Naive thymus-derived CD4-positive, alpha-beta T cell (primary cell): ENCODE data around the gene LAYN. TPM values are rescaled to one million over a fixed set of nuclear protein-coding genes. Genes with fewer than 3 reads are reported as not detected.

Source experiments
- ATAC-seq: fragments of 150-1000 bp; cut with Tn5 transposase; 2 replicates; pipeline ENCODE4 v1.10.0; 2021; ENCODE audit warnings: mild to moderate bottlenecking, moderate library complexity
- CTCF ChIA-PET: fragments of 350-600 bp; sonication (Branson Sonifier 250); formaldehyde crosslinking; loops from one replicate; lab custom pipeline; 2021; ENCODE audit warnings: antibody characterized with exemption; lab: Charles Lee
- POLR2A ChIA-PET: fragments of 350-600 bp; sonication (Branson Sonifier 250); formaldehyde crosslinking; loops from one replicate; lab custom pipeline; 2021; ENCODE audit warnings: antibody characterized with exemption, inconsistent platforms; lab: Charles Lee
- DNase-seq, 9 donors: peaks; one replicate each; pipeline versions ENCODE4 v3.0.0 to v3.0.0-alpha.2; 2020 to 2022; ENCODE audit warnings: mixed read lengths in 1 of 9
- H3K27ac ChIP-seq: one replicate; pipeline ENCODE4 v1.7.0; 2013; ENCODE audit warnings: mild to moderate bottlenecking, low read depth, low read length, moderate library complexity
- H3K27me3 ChIP-seq, 2 donors: one replicate each; pipeline ENCODE4 v1.7.0; 2013; ENCODE audit warnings: low read length in 2 of 2, mild to moderate bottlenecking in 2 of 2, moderate library complexity in 2 of 2; ENCODE audit not compliant: control insufficient read depth in 2 of 2, insufficient read depth in 2 of 2
- H3K36me3 ChIP-seq, 3 experiments: 1 replicate in 2 of 3; 2 replicates in 1 of 3; pipeline ENCODE4 v1.7.0; 2013; ENCODE audit warnings: low read length in 3 of 3, mild to moderate bottlenecking in 3 of 3, moderate library complexity in 1 of 3; ENCODE audit not compliant: insufficient read depth in 3 of 3, control insufficient read depth in 2 of 3
- H3K4me1 ChIP-seq, 2 donors: one replicate each; pipeline ENCODE4 v1.7.0; 2013; ENCODE audit warnings: low read length in 2 of 2, mild to moderate bottlenecking in 2 of 2, moderate library complexity in 1 of 2; ENCODE audit not compliant: control insufficient read depth in 2 of 2, insufficient read depth in 2 of 2
- H3K4me3 ChIP-seq: 2 replicates; pipeline ENCODE4 v1.7.0; 2013; ENCODE audit warnings: mild to moderate bottlenecking, low read length
- H3K9me3 ChIP-seq, 3 experiments: 1 replicate in 2 of 3; 2 replicates in 1 of 3; pipeline ENCODE4 v1.7.0; 2013; ENCODE audit warnings: low read length in 3 of 3; ENCODE audit not compliant: control insufficient read depth in 2 of 3
- H3K27ac Mint-ChIP-seq, 9 donors: one replicate each; pipeline ENCODE4 v1.8.0; 2020 to 2022; ENCODE audit warnings: mixed read lengths in 9 of 9, mild to moderate bottlenecking in 8 of 9, moderate library complexity in 5 of 9, inconsistent platforms in 2 of 9
- H3K27me3 Mint-ChIP-seq, 5 donors: one replicate each; pipeline ENCODE4 v1.8.0; 2021 to 2022; ENCODE audit warnings: mixed read lengths in 5 of 5, mild to moderate bottlenecking in 1 of 5
- H3K36me3 Mint-ChIP-seq, 5 donors: one replicate each; pipeline ENCODE4 v1.8.0; 2020 to 2022; ENCODE audit warnings: mixed read lengths in 5 of 5, mild to moderate bottlenecking in 3 of 5, inconsistent platforms in 1 of 5
- H3K4me1 Mint-ChIP-seq, 7 donors: one replicate each; pipeline ENCODE4 v1.8.0; 2020 to 2022; ENCODE audit warnings: mixed read lengths in 7 of 7, mild to moderate bottlenecking in 3 of 7, inconsistent platforms in 1 of 7
- H3K4me3 Mint-ChIP-seq, 10 donors: one replicate each; pipeline ENCODE4 v1.8.0; 2020 to 2022; ENCODE audit warnings: mild to moderate bottlenecking in 10 of 10, mixed read lengths in 10 of 10, moderate library complexity in 6 of 10, inconsistent platforms in 2 of 10
- H3K9me3 Mint-ChIP-seq, 11 donors: one replicate each; pipeline ENCODE4 v1.8.0; 2020 to 2022; ENCODE audit warnings: mixed read lengths in 11 of 11, mild to moderate bottlenecking in 4 of 11, inconsistent platforms in 1 of 11, moderate library complexity in 1 of 11
- intact Hi-C, 2 donors: fragments of 100-400 bp; cut with micrococcal nuclease; formaldehyde crosslinking; loops; one replicate each; pipeline ENCODE4 v1.15.1; 2023
- polyA plus RNA-seq, 2 donors: library from polyadenylated mRNA; unstranded; fragments of 300-500 nt; fragmentation: Illumina TruSeq; gene quantifications; one replicate each; pipeline ENCODE4 v1.2.3, GENCODE V29; 2021
- total RNA-seq, 6 experiments: library from RNA in 5 of 6; stranded (reverse) in 5 of 6; gene quantifications; 1 replicate in 5 of 6; 2 replicates in 1 of 6; pipeline ENCODE4 v1.2.3 and lab custom pipeline; 2021 to 2026

LAYN gene
- total and polyA plus RNA-seq, 7 experiments from 2014 or later: 0.12 to 8.7 (median 0.62) TPM

DNA sequence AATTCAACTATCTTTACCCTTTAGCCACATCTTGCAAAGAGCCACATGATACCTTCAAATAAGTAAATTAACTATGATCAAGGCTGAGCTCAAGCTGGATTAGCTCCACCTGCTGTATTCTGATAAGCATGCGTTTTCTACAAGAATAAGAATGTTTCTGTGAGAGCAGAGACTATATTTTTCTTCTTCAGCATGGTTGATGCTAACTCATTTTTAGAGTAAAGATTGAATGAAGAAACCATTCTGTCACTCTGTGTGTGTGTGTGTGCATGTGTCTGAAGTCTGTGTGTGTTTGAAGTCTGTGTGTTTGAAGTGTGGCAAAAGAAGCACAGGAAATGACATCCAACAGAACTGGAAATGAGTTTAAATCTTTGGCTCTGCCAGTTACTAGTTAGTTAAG is 12.0 kb upstream of the LAYN start:
- H3K27ac ChIP-seq: no peak overlapping the region
- H3K36me3 ChIP-seq: no peaks in the 10 kb centered on the region
- H3K4me3 Mint-ChIP-seq: peak overlapping the region in 5 of 10 donors; percentile 1 to 32 (median 8)
- peak in 7 of 9 donors; percentile 72 to 87 (median 75) for DNase-seq
- peaks cover 0 to 21% (median 3%) of the 10 kb centered on the region in 5 donors for H3K27me3 Mint-ChIP-seq
- H3K9me3 Mint-ChIP-seq: no peaks in the 10 kb centered on the region
- intact Hi-C loops: no loop called here
- POLR2A ChIA-PET: no interaction called here
- ATAC-seq: peak; percentile 86
- H3K4me1 Mint-ChIP-seq: peaks cover 9 to 48% (median 14%) of the 10 kb centered on the region in 7 donors
- H3K27ac Mint-ChIP-seq: peak overlapping the region in 7 of 9 donors; percentile 8 to 82 (median 45)
- no peaks in the 10 kb centered on the region for H3K36me3 Mint-ChIP-seq
- no peaks in the 10 kb centered on the region for H3K9me3 ChIP-seq
- H3K4me3 ChIP-seq: no peak overlapping the region
- no peaks in the 10 kb centered on the region for H3K27me3 ChIP-seq
- CTCF ChIA-PET: no interaction called here
- H3K4me1 ChIP-seq: peaks cover 0 to 6% of the 10 kb centered on the region in 2 donors

DNA sequence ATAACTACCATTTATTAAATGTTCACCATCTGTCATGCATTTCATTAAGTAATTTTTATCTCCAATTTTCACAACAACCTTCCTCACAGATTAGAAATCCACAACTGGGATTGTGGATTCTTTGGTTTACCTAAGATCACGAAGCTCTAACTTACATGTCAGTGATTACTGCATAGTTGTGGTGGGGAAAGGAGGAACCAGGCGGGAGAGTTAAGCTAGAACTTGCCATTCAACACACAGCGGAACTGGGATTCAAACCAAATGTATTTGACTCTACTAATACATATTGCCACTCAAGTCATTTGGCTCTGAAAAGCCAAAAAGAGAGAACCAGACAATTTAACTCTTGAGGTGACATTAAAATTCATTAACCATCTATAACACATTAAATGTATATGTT is 10.4 kb upstream of the LAYN start:
- Mint-ChIP-seq H3K4me3 (no peak overlapping the region), H3K27ac (no peak overlapping the region), H3K27me3 (peaks cover 0 to 22% (median 8%) of the 10 kb centered on the region in 5 donors), H3K4me1 (peaks cover 9 to 41% (median 14%) of the 10 kb centered on the region in 7 donors), H3K9me3 (no peaks in the 10 kb centered on the region), H3K36me3 (no peaks in the 10 kb centered on the region)
- Histone ChIP-seq H3K4me3 (no peak overlapping the region), H3K9me3 (no peaks in the 10 kb centered on the region), H3K36me3 (no peaks in the 10 kb centered on the region), H3K4me1 (peaks cover 0 to 6% of the 10 kb centered on the region in 2 donors), H3K27ac (no peak overlapping the region), H3K27me3 (no peaks in the 10 kb centered on the region)
- ATAC-seq (no peak), DNase-seq (no peak)
- intact Hi-C loops: no loop called here
- CTCF ChIA-PET: no interaction called here
- POLR2A ChIA-PET: no interaction called here

DNA sequence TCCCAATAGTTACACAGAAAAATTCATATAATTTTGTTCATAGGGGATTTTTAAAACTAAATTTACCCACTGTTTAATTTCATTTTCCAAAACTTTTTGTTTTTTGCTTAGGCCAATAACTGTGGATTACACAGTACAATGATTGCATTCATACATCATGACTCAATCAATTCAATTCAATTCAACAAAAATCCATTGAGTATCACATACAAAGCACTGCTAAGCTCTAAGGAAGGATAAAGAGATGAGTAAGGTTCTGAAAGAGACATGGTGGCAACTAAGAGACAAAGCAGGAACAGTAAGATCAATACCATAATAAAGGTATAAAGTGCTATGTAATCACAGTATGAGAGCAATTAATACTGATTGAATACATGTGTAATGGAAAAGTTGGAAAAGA is 9.4 kb upstream of the LAYN start:
- Histone ChIP-seq H3K9me3 (no peaks in the 10 kb centered on the region), H3K4me3 (no peak overlapping the region), H3K27ac (no peak overlapping the region), H3K27me3 (no peaks in the 10 kb centered on the region), H3K36me3 (no peaks in the 10 kb centered on the region), H3K4me1 (peaks cover 0 to 6% of the 10 kb centered on the region in 2 donors)
- POLR2A ChIA-PET: no interaction called here
- intact Hi-C loops: loop anchor here in 1 of 2 donors (1.0 kb wide), 1 partner anchor 8 kb away; no protein-coding TSS in a partner anchor
- Mint-ChIP-seq H3K27ac (no peak overlapping the region), H3K4me3 (no peak overlapping the region), H3K4me1 (peaks cover 8 to 36% (median 14%) of the 10 kb centered on the region in 7 donors), H3K36me3 (no peaks in the 10 kb centered on the region), H3K27me3 (peaks cover 2 to 28% (median 10%) of the 10 kb centered on the region in 5 donors), H3K9me3 (no peaks in the 10 kb centered on the region)
- ATAC-seq (no peak), DNase-seq (no peak)
- CTCF ChIA-PET: no interaction called here

DNA sequence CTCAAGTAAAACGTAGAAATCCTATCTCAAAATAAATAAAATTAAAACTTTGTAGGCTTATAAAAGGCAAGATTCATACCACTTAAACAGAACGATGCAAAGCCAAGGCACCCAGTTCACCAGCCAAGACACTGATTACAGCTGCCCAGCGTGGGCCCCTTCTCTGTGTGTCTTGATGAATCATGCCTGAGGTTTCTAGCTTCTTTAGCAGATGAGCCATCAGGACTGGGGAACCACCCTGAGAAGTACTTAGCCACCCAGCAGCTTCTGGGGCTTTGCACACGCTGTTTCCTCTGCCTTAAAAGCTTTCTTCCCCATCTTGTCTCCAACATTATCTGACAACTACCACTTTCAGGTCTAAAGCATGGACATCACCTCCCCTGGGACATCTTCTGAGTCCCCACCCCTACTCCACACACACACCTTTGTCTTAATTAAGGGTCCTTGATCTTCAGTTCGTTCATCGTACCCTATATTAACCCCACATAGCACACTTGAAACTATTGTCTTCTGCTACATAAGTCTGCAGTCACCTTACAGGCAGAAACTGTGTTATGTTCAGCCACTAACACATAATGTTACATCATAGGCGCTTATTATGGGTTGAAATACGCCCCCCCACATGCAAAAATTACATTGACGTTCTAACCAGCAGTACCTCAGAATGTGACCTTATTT is 8.7 kb upstream of the LAYN start:
- DNase-seq: peak in 2 of 9 donors; percentile 27 to 62
- intact Hi-C loops: loop anchor here in 1 of 2 donors (1.0 kb wide), 1 partner anchor 7 kb away; no protein-coding TSS in a partner anchor
- Histone ChIP-seq H3K4me3 (no peak overlapping the region), H3K4me1 (peaks cover 0 to 6% of the 10 kb centered on the region in 2 donors), H3K9me3 (no peaks in the 10 kb centered on the region), H3K27ac (no peak overlapping the region), H3K36me3 (no peaks in the 10 kb centered on the region), H3K27me3 (no peaks in the 10 kb centered on the region)
- peaks cover 7 to 35% (median 13%) of the 10 kb centered on the region in 7 donors for H3K4me1 Mint-ChIP-seq
- H3K27ac Mint-ChIP-seq: peak overlapping the region in 2 of 9 donors; percentile 1 to 70
- peak overlapping the region in 1 of 10 donors; percentile 8 for H3K4me3 Mint-ChIP-seq
- ChIA-PET CTCF (no interaction called here), POLR2A (no interaction called here)
- H3K36me3 Mint-ChIP-seq: no peaks in the 10 kb centered on the region
- ATAC-seq: peak; percentile 85
- peaks cover 9 to 34% (median 13%) of the 10 kb centered on the region in 5 donors for H3K27me3 Mint-ChIP-seq
- H3K9me3 Mint-ChIP-seq: no peaks in the 10 kb centered on the region

DNA sequence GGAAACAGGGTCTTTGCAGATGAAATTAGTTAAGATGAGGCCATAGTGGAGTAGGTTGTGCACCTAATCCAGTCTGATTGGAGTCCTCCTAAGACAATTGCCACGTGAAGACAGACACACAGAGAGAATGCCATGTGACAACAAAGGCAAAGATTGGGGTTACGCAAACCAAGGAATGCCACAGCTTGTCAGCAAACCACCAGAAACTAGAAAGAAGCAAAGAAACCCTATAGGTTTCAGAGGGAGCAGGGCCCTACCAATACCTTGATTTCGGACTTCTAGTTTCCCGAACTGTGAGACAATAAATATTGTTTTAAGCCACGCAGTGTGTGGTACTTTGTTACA is 8.2 kb upstream of the LAYN start:
- Histone ChIP-seq H3K27me3 (no peaks in the 10 kb centered on the region), H3K36me3 (no peaks in the 10 kb centered on the region), H3K27ac (no peak overlapping the region), H3K4me1 (peaks cover 0 to 6% of the 10 kb centered on the region in 2 donors), H3K9me3 (no peaks in the 10 kb centered on the region), H3K4me3 (no peak overlapping the region)
- H3K9me3 Mint-ChIP-seq: no peaks in the 10 kb centered on the region
- ChIA-PET CTCF (no interaction called here), POLR2A (no interaction called here)
- DNase-seq (no peak), ATAC-seq (no peak)
- H3K27me3 Mint-ChIP-seq: peaks cover 13 to 40% (median 18%) of the 10 kb centered on the region in 5 donors
- intact Hi-C loops: no loop called here
- H3K4me3 Mint-ChIP-seq: peak overlapping the region in 1 of 10 donors; percentile 8
- no peaks in the 10 kb centered on the region for H3K36me3 Mint-ChIP-seq
- H3K4me1 Mint-ChIP-seq: peaks cover 7 to 35% (median 13%) of the 10 kb centered on the region in 7 donors
- peak overlapping the region in 1 of 9 donors; percentile 70 for H3K27ac Mint-ChIP-seq

DNA sequence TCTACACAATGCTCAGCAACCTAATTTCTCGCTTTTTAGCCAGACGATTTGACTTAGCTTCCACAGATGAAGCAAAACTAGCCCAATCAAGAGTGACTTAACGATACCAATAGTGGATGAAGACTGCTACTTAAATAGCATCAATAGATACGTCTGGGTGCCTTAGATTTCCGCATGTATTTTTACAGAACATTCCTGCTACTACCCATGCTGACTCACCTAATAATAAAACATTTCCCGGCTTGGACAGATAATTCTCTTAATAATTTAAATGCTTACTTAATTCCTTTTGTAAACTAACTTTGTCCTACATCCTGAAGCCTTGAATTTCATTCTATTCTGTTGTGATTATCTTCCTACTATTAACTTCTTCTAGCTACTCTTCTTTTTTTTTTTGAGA is 5.2 kb upstream of the LAYN start:
- intact Hi-C loops: no loop called here
- H3K4me3 Mint-ChIP-seq: no peak overlapping the region
- ChIA-PET CTCF (interaction anchor here (0.6 kb wide), 1 partner anchor 31 kb away, joined by 4 read pairs; no protein-coding TSS in a partner anchor), POLR2A (interaction anchor here (0.7 kb wide), 1 partner anchor 17 kb away, joined by 3 read pairs; no protein-coding TSS in a partner anchor)
- Histone ChIP-seq H3K36me3 (no peaks in the 10 kb centered on the region), H3K27ac (no peak overlapping the region), H3K4me1 (peaks cover 0 to 5% of the 10 kb centered on the region in 2 donors), H3K27me3 (no peaks in the 10 kb centered on the region), H3K9me3 (no peaks in the 10 kb centered on the region), H3K4me3 (no peak overlapping the region)
- H3K36me3 Mint-ChIP-seq: peaks cover 0 to 3% (median 0%) of the 10 kb centered on the region in 5 donors
- peaks cover 0 to 4% (median 0%) of the 10 kb centered on the region in 11 donors for H3K9me3 Mint-ChIP-seq
- H3K27me3 Mint-ChIP-seq: peaks cover 31 to 67% (median 39%) of the 10 kb centered on the region in 5 donors
- no peak overlapping the region for H3K27ac Mint-ChIP-seq
- no peak for DNase-seq
- H3K4me1 Mint-ChIP-seq: peaks cover 1 to 36% (median 14%) of the 10 kb centered on the region in 7 donors
- ATAC-seq: no peak
